PC-9 (cell line): ENCODE data around the gene RAC3. TPM values are rescaled to one million over a fixed set of nuclear protein-coding genes. Genes with fewer than 3 reads are reported as not detected.

Experiments used
- BruUV-seq: library from RNA; stranded (reverse); fragments of 400-500 nt; replicated peaks from 2 replicates; lab custom pipeline; 2021; lab: Mats Ljungman, UMichigan
- CTCF ChIA-PET: fragments of 300-600 bp; sonication (Branson Sonifier 250); formaldehyde crosslinking; loops from one replicate; lab custom pipeline; 2022; ENCODE audit warnings: antibody characterized with exemption; lab: Charles Lee
- POLR2A ChIA-PET: fragments of 300-600 bp; sonication (Branson Sonifier 250); formaldehyde crosslinking; loops from one replicate; lab custom pipeline; 2022; ENCODE audit warnings: antibody characterized with exemption; ENCODE audit not compliant: unreplicated experiment; lab: Charles Lee
- DNase-seq, 2 experiments: peaks; one replicate each; pipeline versions ENCODE4 v3.0.0 to v3.0.0-alpha.2; 2015 to 2022; ENCODE audit warnings: mixed read lengths in 1 of 2
- H2AFZ ChIP-seq: fragments of 200-600 bp; sonication (generic); 2 replicates; pipeline ENCODE4 v1.8.1; 2017; ENCODE audit warnings: antibody characterized with exemption
- H3F3A ChIP-seq: fragments of 200-600 bp; sonication (generic); 2 replicates; pipeline ENCODE4 v1.8.1; 2017; ENCODE audit warnings: antibody characterized with exemption, mild to moderate bottlenecking, low read depth; ENCODE audit not compliant: insufficient read depth
- H3K27ac ChIP-seq: fragments of 200-600 bp; sonication (generic); 2 replicates; pipeline ENCODE4 v1.6.1; 2016; ENCODE audit warnings: mixed run types
- H3K27me3 ChIP-seq: fragments of 200-600 bp; sonication (generic); 2 replicates; pipeline ENCODE4 v1.6.1; 2016; ENCODE audit warnings: low read depth, mixed run types; ENCODE audit not compliant: insufficient read depth
- H3K36me3 ChIP-seq: fragments of 200-600 bp; sonication (generic); 2 replicates; pipeline ENCODE4 v1.6.1; 2016; ENCODE audit warnings: low read depth, mixed run types
- H3K4me1 ChIP-seq: fragments of 200-600 bp; sonication (generic); replicated peaks from 2 replicates; pipeline ENCODE4 v1.6.1; 2016; ENCODE audit warnings: mixed run types; ENCODE audit not compliant: insufficient read depth
- H3K4me2 ChIP-seq: fragments of 200-600 bp; sonication (generic); 2 replicates; pipeline ENCODE4 v1.6.1; 2017; ENCODE audit warnings: mixed run types
- H3K4me3 ChIP-seq: fragments of 200-600 bp; sonication (generic); 2 replicates; pipeline ENCODE4 v1.6.1; 2016; ENCODE audit warnings: mixed run types
- H3K79me2 ChIP-seq: fragments of 200-600 bp; sonication (generic); 2 replicates; pipeline ENCODE4 v1.6.1; 2017; ENCODE audit warnings: low read depth, mixed run types
- H3K9me2 ChIP-seq: fragments of 200-600 bp; sonication (generic); 2 replicates; pipeline ENCODE4 v1.8.1; 2017; ENCODE audit warnings: mild to moderate bottlenecking; ENCODE audit not compliant: insufficient read depth
- H3K9me3 ChIP-seq: fragments of 200-600 bp; sonication (generic); 2 replicates; pipeline ENCODE4 v1.8.1; 2016; ENCODE audit warnings: low read depth; ENCODE audit not compliant: insufficient read depth
- H4K20me1 ChIP-seq: fragments of 200-600 bp; sonication (generic); 2 replicates; pipeline ENCODE4 v1.8.1; 2017; ENCODE audit not compliant: insufficient read depth
- EZH2 ChIP-seq: fragments of 200-600 bp; sonication (generic); IDR thresholded peaks from 2 replicates; pipeline ENCODE4 v1.8.0; 2017; ENCODE audit warnings: antibody characterized with exemption, low read depth
- intact Hi-C: fragments of 100-400 bp; cut with micrococcal nuclease; formaldehyde crosslinking; loops from one replicate; pipeline ENCODE4 v1.10.0; 2022; ENCODE audit not compliant: unreplicated experiment
- total RNA-seq: library from RNA; stranded (reverse); gene quantifications from 2 replicates; pipeline ENCODE4 v1.2.3, GENCODE V29; 2021
- TF ChIP-seq, protein P1 (sequence below): fragments of 200-600 bp; sonication (generic); conservative IDR thresholded peaks from 2 replicates; pipeline ENCODE4 v1.6.1; 2017; ENCODE audit warnings: mixed run types, antibody characterized with exemption, mild to moderate bottlenecking, moderate library complexity

Gene RAC3
- total RNA-seq, 1 experiment from 2014 or later = 32.3 TPM

DNA sequence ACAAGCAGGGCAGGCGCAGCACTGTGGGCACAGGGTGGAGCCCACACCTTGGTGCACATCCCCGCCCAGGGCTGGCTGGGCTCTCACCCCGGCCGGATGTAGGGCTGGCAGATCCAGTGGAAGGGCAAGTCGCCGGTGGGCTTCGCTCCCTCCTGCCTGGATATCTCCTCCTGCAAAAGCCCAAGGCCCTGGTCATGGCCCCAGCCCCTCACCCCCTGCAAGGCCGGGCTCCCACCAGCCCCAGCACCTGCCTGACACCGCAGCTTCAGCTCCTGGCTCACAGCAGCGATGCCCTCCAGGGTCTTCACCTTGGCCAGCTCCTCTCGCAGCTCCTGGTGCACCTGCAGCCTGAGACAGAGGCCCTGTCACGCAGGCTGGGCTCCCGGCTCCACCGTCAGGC lies 29.1 kb downstream of the RAC3 start:
- BruUV-seq = no TSS peak
- CTCF ChIA-PET = no interaction called here
- intact Hi-C loops = no loop called here

DNA sequence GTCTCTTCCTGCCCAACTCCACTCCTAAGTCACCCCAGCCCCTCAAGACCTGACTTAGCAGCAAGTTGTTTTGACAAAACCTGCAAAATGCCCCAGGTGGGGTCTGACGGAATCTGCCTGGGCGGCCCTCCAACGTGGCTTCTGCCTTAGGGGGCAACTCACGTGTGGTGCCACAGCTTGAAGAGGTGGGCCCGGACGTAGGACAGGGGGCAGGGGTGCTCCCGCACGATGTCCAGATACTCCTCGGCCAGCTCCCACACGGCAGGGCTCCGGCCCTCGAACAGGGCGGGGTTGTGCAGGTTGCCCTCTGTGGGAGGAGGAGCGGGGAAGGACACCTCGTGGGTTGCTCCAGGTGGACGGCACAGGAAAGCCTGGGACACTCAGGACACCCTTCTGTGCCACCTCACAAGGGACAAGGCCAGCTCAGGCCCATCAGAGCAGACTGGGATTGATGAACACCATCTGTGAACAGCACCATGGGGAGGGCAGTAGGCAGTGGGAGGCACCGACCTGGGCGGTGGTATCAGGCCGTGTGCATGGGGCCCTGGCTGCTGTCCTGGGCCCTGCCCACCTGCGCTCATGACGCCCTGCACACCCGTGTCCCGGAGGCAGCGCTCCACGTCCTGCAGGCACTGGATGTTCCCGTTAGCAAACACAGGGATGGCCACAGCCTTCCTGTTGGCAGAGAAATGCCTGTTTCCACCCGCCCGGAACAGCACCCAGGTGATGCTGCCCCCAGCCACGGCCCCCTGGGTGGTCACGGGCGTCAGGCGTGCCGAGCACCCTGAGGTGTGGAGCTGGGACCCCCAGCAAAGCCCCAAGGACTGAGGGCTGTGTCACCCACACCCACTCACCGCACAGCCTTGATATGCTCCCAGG lies 29.8 kb downstream of the RAC3 start:
- POLR2A ChIA-PET = no interaction called here
- Histone ChIP-seq H3K4me2 (no peak overlapping the region), H2AFZ (no peak overlapping the region), H3F3A (no peaks in the 10 kb centered on the region), H3K9me3 (no peaks in the 10 kb centered on the region), H3K79me2 (peaks cover 17% of the 10 kb centered on the region; the same call in 1 of the 2 replicates), H3K4me3 (no peak overlapping the region), H3K4me1 (peaks cover 9% of the 10 kb centered on the region; the same call in 1 of the 2 replicates), H3K36me3 (no peaks in the 10 kb centered on the region), H3K9me2 (no peaks in the 10 kb centered on the region), H3K27ac (no peak overlapping the region), H3K27me3 (no peaks in the 10 kb centered on the region), H4K20me1 (no peaks in the 10 kb centered on the region)
- no TSS peak for BruUV-seq
- CTCF ChIA-PET = no interaction called here
- DNase-seq = no peak
- intact Hi-C loops = no loop called here
- TF ChIP-seq, protein P1, sequence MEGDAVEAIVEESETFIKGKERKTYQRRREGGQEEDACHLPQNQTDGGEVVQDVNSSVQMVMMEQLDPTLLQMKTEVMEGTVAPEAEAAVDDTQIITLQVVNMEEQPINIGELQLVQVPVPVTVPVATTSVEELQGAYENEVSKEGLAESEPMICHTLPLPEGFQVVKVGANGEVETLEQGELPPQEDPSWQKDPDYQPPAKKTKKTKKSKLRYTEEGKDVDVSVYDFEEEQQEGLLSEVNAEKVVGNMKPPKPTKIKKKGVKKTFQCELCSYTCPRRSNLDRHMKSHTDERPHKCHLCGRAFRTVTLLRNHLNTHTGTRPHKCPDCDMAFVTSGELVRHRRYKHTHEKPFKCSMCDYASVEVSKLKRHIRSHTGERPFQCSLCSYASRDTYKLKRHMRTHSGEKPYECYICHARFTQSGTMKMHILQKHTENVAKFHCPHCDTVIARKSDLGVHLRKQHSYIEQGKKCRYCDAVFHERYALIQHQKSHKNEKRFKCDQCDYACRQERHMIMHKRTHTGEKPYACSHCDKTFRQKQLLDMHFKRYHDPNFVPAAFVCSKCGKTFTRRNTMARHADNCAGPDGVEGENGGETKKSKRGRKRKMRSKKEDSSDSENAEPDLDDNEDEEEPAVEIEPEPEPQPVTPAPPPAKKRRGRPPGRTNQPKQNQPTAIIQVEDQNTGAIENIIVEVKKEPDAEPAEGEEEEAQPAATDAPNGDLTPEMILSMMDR = no peak
- no peak for TF ChIP-seq EZH2

More for the DNA sequence above, 29.1 kb downstream of the RAC3 start:
- no peaks in the 10 kb centered on the region for H3F3A ChIP-seq
- no peak overlapping the region for H3K27ac ChIP-seq
- no peaks in the 10 kb centered on the region for H3K36me3 ChIP-seq
- no peaks in the 10 kb centered on the region for H4K20me1 ChIP-seq
- no peaks in the 10 kb centered on the region for H3K27me3 ChIP-seq
- H3K4me3 ChIP-seq = no peak overlapping the region
- H3K4me1 ChIP-seq = 0 out of 2 replicates have a peak, but pooled peaks cover 5% of the 10 kb centered on the region
- H3K4me2 ChIP-seq = no peak overlapping the region
- no peaks in the 10 kb centered on the region for H3K9me3 ChIP-seq
- DNase-seq = no peak
- peaks cover 17% of the 10 kb centered on the region; the same call in 1 of the 2 replicates for H3K79me2 ChIP-seq
- no peak overlapping the region for H2AFZ ChIP-seq
- no peak for TF ChIP-seq EZH2
- TF ChIP-seq, protein P1 = no peak
- no peaks in the 10 kb centered on the region for H3K9me2 ChIP-seq
- POLR2A ChIA-PET = no interaction called here

DNA sequence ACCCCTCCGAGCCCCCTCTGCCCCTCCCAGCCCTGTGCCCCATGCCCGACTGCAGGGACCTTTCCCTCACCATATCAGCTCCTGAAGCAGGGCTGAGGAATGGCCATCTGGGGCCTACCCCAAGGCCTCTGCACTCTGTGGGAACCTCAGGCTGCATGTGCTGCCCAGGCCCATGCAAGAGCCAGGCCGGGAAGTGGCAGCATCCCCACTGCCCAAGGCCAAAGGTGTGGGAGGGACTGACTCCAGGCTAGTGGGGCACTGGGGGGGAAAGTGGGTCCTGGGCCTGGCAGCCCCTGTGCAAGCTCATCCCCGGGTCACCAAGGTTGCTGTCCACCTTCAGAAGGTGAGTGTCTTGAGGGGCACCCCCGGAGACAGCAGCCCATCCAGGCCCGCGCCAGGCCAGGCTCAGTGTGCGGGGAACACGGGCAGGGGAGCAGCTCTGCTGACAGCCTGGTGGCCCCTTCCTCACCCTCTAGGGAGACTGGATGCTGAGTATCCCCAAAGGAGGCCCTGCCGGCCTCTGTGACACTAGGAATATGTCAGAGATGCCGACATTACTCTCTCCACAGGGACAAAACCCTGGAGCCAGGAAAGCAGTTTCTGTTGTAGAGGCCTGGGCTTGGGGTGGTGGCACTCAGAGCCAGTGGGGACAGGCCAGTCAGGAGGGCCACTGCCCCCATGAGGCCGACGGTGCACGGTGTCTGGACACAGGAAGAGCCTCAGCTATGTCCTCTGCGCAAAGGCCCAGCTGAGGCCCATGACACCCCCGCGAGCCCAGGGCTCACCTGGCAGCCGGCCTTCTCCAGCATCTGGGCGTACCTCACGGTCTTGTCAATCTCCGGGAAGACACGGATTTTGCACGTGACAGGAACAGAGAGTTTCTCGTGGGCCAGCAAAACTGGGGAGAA lies 30.9 kb downstream of the RAC3 start:
- no TSS peak for BruUV-seq
- H3K9me3 ChIP-seq = no peaks in the 10 kb centered on the region
- peaks cover 9% of the 10 kb centered on the region; the same call in 1 of the 2 replicates for H3K4me1 ChIP-seq
- no peaks in the 10 kb centered on the region for H3K9me2 ChIP-seq
- H3K27ac ChIP-seq = no peak overlapping the region
- H3K4me2 ChIP-seq = no peak overlapping the region
- no peak overlapping the region for H3K4me3 ChIP-seq
- TF ChIP-seq, protein P1 = no peak
- TF ChIP-seq EZH2 = no peak
- no peaks in the 10 kb centered on the region for H3K27me3 ChIP-seq
- ChIA-PET CTCF (no interaction called here), POLR2A (no interaction called here)
- no peaks in the 10 kb centered on the region for H3K36me3 ChIP-seq
- no peak for DNase-seq
- H3F3A ChIP-seq = no peaks in the 10 kb centered on the region
- peaks cover 17% of the 10 kb centered on the region; the same call in 1 of the 2 replicates for H3K79me2 ChIP-seq
- H4K20me1 ChIP-seq = no peaks in the 10 kb centered on the region
- H2AFZ ChIP-seq = no peak overlapping the region
- intact Hi-C loops = no loop called here
